OCI-LY1 (cell line): ENCODE results near the gene ZNF669.
A peak's percentile ranks its signal among the peaks of the same experiment; 100 is the strongest.

ENCODE experiments used
- CTCF ChIP-seq: fragments of 200-600 bp; sonication (generic), shearing (Covaris generic); IDR thresholded peaks from 2 replicates; pipeline ENCODE4 v1.5.1; 2017; ENCODE audit warnings: mild to moderate bottlenecking, antibody characterized with exemption, low read length, moderate library complexity, mixed read lengths
- EZH2 ChIP-seq: fragments of 200-600 bp; sonication (generic), shearing (Covaris generic); IDR thresholded peaks from 2 replicates; pipeline ENCODE4 v1.8.0; 2017; ENCODE audit warnings: borderline replicate concordance, mixed run types, mild to moderate bottlenecking, antibody characterized with exemption, low read length, moderate library complexity, mixed read lengths

GRCh38 chr1:247118946-247119446 is 14.8 kb upstream of the ZNF669 start:
- TF ChIP-seq CTCF = peak; percentile 26
- TF ChIP-seq EZH2 = no peak
